ENCODE measurements around the gene EIF4EBP2. TPM values are rescaled to one million over a fixed set of nuclear protein-coding genes. Genes with fewer than 3 reads are reported as not detected.

Gene EIF4EBP2
- total RNA-seq, 1 donor from 2014 or later = 41.1 TPM

- TF ChIP-seq CTCF (IDR thresholded peaks at IDR 0.05) = no peak
- Mint-ChIP-seq H3K4me1 (ENCODE audit: unreplicated experiment) (peaks cover 9% of the 10 kb centered on the region), H3K27me3 (ENCODE audit: unreplicated experiment) (peaks cover 40% of the 10 kb centered on the region), H3K4me3 (ENCODE audit: unreplicated experiment) (no peak overlapping the region), H3K36me3 (ENCODE audit: unreplicated experiment) (peaks cover 3% of the 10 kb centered on the region), H3K27ac (ENCODE audit: unreplicated experiment) (no peak overlapping the region), H3K9me3 (ENCODE audit: unreplicated experiment) (no peaks in the 10 kb centered on the region)
- DNase-seq (ENCODE audit: extremely low spot score, unreplicated experiment) = no peak
These were observed 38.5 kb downstream of the EIF4EBP2 start for GRCh38 chr10:70442332-70442988.

- peaks cover 14% of the 10 kb centered on the region for H3K4me1 Mint-ChIP-seq (ENCODE audit: unreplicated experiment)
- H3K4me3 Mint-ChIP-seq (ENCODE audit: unreplicated experiment) = no peak overlapping the region
- peaks cover 3% of the 10 kb centered on the region for H3K36me3 Mint-ChIP-seq (ENCODE audit: unreplicated experiment)
- H3K27me3 Mint-ChIP-seq (ENCODE audit: unreplicated experiment) = peaks cover 27% of the 10 kb centered on the region
- H3K27ac Mint-ChIP-seq (ENCODE audit: unreplicated experiment) = no peak overlapping the region
- no peak for TF ChIP-seq CTCF (IDR thresholded peaks at IDR 0.05)
- no peak for DNase-seq (ENCODE audit: extremely low spot score, unreplicated experiment)
- no peaks in the 10 kb centered on the region for H3K9me3 Mint-ChIP-seq (ENCODE audit: unreplicated experiment)
These were observed 40.8 kb downstream of the EIF4EBP2 start for GRCh38 chr10:70444744-70445143.

- Mint-ChIP-seq H3K4me3 (ENCODE audit: unreplicated experiment) (no peak overlapping the region), H3K4me1 (ENCODE audit: unreplicated experiment) (peaks cover 10% of the 10 kb centered on the region), H3K9me3 (ENCODE audit: unreplicated experiment) (no peaks in the 10 kb centered on the region), H3K36me3 (ENCODE audit: unreplicated experiment) (no peaks in the 10 kb centered on the region), H3K27ac (ENCODE audit: unreplicated experiment) (no peak overlapping the region), H3K27me3 (ENCODE audit: unreplicated experiment) (peaks cover 17% of the 10 kb centered on the region)
- no peak for TF ChIP-seq CTCF (IDR thresholded peaks at IDR 0.05)
- DNase-seq (ENCODE audit: extremely low spot score, unreplicated experiment) = no peak
These were observed 42.0 kb downstream of the EIF4EBP2 start for GRCh38 chr10:70445718-70446657.

GRCh38 chr10:70448236-70448635 is 44.3 kb downstream of the EIF4EBP2 start:
- TF ChIP-seq CTCF (IDR thresholded peaks at IDR 0.05) = no peak

GRCh38 chr10:70455213-70455630 is 51.3 kb downstream of the EIF4EBP2 start:
- H3K27me3 Mint-ChIP-seq (ENCODE audit: unreplicated experiment) = peaks cover 11% of the 10 kb centered on the region
- no peaks in the 10 kb centered on the region for H3K9me3 Mint-ChIP-seq (ENCODE audit: unreplicated experiment)
- no peak overlapping the region for H3K4me3 Mint-ChIP-seq (ENCODE audit: unreplicated experiment)
- no peak for TF ChIP-seq CTCF (IDR thresholded peaks at IDR 0.05)
- H3K4me1 Mint-ChIP-seq (ENCODE audit: unreplicated experiment) = peaks cover 9% of the 10 kb centered on the region
- no peak for DNase-seq (ENCODE audit: extremely low spot score, unreplicated experiment)
- no peak overlapping the region for H3K27ac Mint-ChIP-seq (ENCODE audit: unreplicated experiment)
- H3K36me3 Mint-ChIP-seq (ENCODE audit: unreplicated experiment) = no peaks in the 10 kb centered on the region

More at GRCh38 chr10:70448236-70448635, 44.3 kb downstream of the EIF4EBP2 start:
- Mint-ChIP-seq H3K9me3 (ENCODE audit: unreplicated experiment) (no peaks in the 10 kb centered on the region), H3K4me3 (ENCODE audit: unreplicated experiment) (no peak overlapping the region), H3K27me3 (ENCODE audit: unreplicated experiment) (no peaks in the 10 kb centered on the region), H3K27ac (ENCODE audit: unreplicated experiment) (no peak overlapping the region), H3K36me3 (ENCODE audit: unreplicated experiment) (no peaks in the 10 kb centered on the region), H3K4me1 (ENCODE audit: unreplicated experiment) (peaks cover 12% of the 10 kb centered on the region)
- DNase-seq (ENCODE audit: extremely low spot score, unreplicated experiment) = no peak

Measured in osteocyte (in vitro differentiated cells).